GM23248 (cell line): ENCODE results near the gene EHMT1. TPM values are rescaled to one million over a fixed set of nuclear protein-coding genes. Genes with fewer than 3 reads are reported as not detected.

Experiments used
- DNase-seq: peaks from one replicate; pipeline ENCODE4 v3.0.0-alpha.2; 2015
- H2AFZ ChIP-seq: fragments of 200-600 bp; sonication (generic); 2 replicates; pipeline ENCODE4 v1.6.1; 2016; ENCODE audit warnings: antibody characterized with exemption
- H3F3A ChIP-seq: fragments of 200-600 bp; sonication (generic); 2 replicates; pipeline ENCODE4 v1.6.1; 2016; ENCODE audit warnings: mild to moderate bottlenecking, antibody characterized with exemption, mixed run types; ENCODE audit not compliant: insufficient read depth
- H3K27ac ChIP-seq: fragments of 200-600 bp; sonication (generic); 2 replicates; pipeline ENCODE4 v1.5.1; 2016; ENCODE audit warnings: mild to moderate bottlenecking
- H3K27me3 ChIP-seq: fragments of 200-600 bp; sonication (generic); replicated peaks from 2 replicates; pipeline ENCODE4 v1.6.1; 2016; ENCODE audit warnings: mild to moderate bottlenecking; ENCODE audit not compliant: insufficient read depth
- H3K36me3 ChIP-seq: fragments of 200-600 bp; sonication (generic); 2 replicates; pipeline ENCODE4 v1.6.1; 2016; ENCODE audit warnings: low read depth, mild to moderate bottlenecking
- H3K4me1 ChIP-seq: fragments of 200-600 bp; sonication (generic); 2 replicates; pipeline ENCODE4 v1.6.1; 2016; ENCODE audit warnings: mild to moderate bottlenecking; ENCODE audit not compliant: insufficient read depth
- H3K4me2 ChIP-seq: fragments of 200-600 bp; sonication (generic); one replicate; pipeline ENCODE4 v1.6.1; 2016; ENCODE audit warnings: mild to moderate bottlenecking; ENCODE audit not compliant: unreplicated experiment
- H3K4me3 ChIP-seq: fragments of 200-600 bp; sonication (generic); 2 replicates; pipeline ENCODE4 v1.5.1; 2016; ENCODE audit warnings: mild to moderate bottlenecking
- H3K79me2 ChIP-seq: fragments of 200-600 bp; sonication (generic); 2 replicates; pipeline ENCODE4 v1.6.1; 2016; ENCODE audit warnings: mild to moderate bottlenecking; ENCODE audit not compliant: insufficient read depth
- H3K9ac ChIP-seq: fragments of 200-600 bp; sonication (generic); 2 replicates; pipeline ENCODE4 v1.6.1; 2016; ENCODE audit warnings: mild to moderate bottlenecking
- H3K9me2 ChIP-seq: fragments of 200-600 bp; sonication (generic); 2 replicates; pipeline ENCODE4 v1.6.1; 2016; ENCODE audit warnings: mixed run types, mild to moderate bottlenecking, moderate library complexity; ENCODE audit not compliant: insufficient read depth
- H3K9me3 ChIP-seq: fragments of 200-600 bp; sonication (generic); one replicate; pipeline ENCODE4 v1.6.1; 2017; ENCODE audit warnings: low read depth
- H4K20me1 ChIP-seq: fragments of 200-600 bp; sonication (generic); 2 replicates; pipeline ENCODE4 v1.6.0; 2016; ENCODE audit not compliant: insufficient read depth
- EZH2 ChIP-seq: fragments of 200-600 bp; sonication (generic); IDR thresholded peaks from 2 replicates; pipeline ENCODE4 v1.6.1; 2018; ENCODE audit warnings: antibody characterized with exemption, mild to moderate bottlenecking; ENCODE audit not compliant: insufficient read depth, poor library complexity, severe bottlenecking
- EZH2phosphoT487 ChIP-seq: fragments of 200-600 bp; sonication (generic); IDR thresholded peaks from 2 replicates; pipeline ENCODE4 v1.6.1; 2018; ENCODE audit warnings: antibody characterized with exemption, moderate library complexity, mild to moderate bottlenecking, low read depth; ENCODE audit not compliant: insufficient read depth
- WGBS, 2 experiments: methylation state at CpG; one replicate each; pipeline ENCODE4 v1.1.6; 2015 to 2017; ENCODE audit warnings: low lambda C conversion rate in 2 of 2, low coverage in 1 of 2; ENCODE audit errors: missing lambda C conversion rate in 2 of 2; 5-methylcytosine and 5-hydroxymethylcytosine counted together
- in situ Hi-C: fragments of 300-500 bp; cut with MboI; formaldehyde crosslinking; loops from 2 replicates; pipeline ENCODE4 v1.15.0; 2020
- polyA plus RNA-seq: library from polyadenylated mRNA; unstranded; fragments of >200 nt; fragmentation: Nextera tagmentation; extraction: Ambion mirVana; gene quantifications from 2 replicates; pipeline ENCODE4 v1.2.1, GENCODE V29; 2016
- total RNA-seq: library from RNA; depleted of rRNA; stranded (reverse); fragments of >200 nt; shearing (Covaris generic); gene quantifications from 2 replicates; pipeline ENCODE4 v1.2.3, GENCODE V29; 2014

The EHMT1 gene
- total and polyA plus RNA-seq, 2 experiments from 2014 or later = 26.8 to 31.0 TPM

- in situ Hi-C loops = no loop called here
- WGBS, 2 experiments = 84 to 85% methylated on average over 24 of the region's 24 CpGs
- H3K4me3 ChIP-seq = no peak overlapping the region
- H3K36me3 ChIP-seq = peaks cover 19% of the 10 kb centered on the region; the same call in 1 of the 2 replicates
- no peaks in the 10 kb centered on the region for H4K20me1 ChIP-seq
- no peaks in the 10 kb centered on the region for H3K9me2 ChIP-seq
- H3K27me3 ChIP-seq = no peaks in the 10 kb centered on the region
- no peaks in the 10 kb centered on the region for H3K9me3 ChIP-seq
- peaks cover 7% of the 10 kb centered on the region for H3K79me2 ChIP-seq
- no peak overlapping the region for H3K9ac ChIP-seq
- DNase-seq = no peak
- no peak overlapping the region for H2AFZ ChIP-seq
- no peak overlapping the region for H3K27ac ChIP-seq
- no peaks in the 10 kb centered on the region for H3F3A ChIP-seq
- H3K4me1 ChIP-seq = peaks cover 12% of the 10 kb centered on the region
- TF ChIP-seq EZH2 = no peak
- no peak for TF ChIP-seq EZH2phosphoT487
- no peak overlapping the region for H3K4me2 ChIP-seq
These were observed 141.0 kb downstream of the EHMT1 start for GRCh38 chr9:137759649-137760321.

GRCh38 chr9:137760426-137760825, 141.6 kb downstream of the EHMT1 start:
- DNase-seq = peak; percentile 51
- Histone ChIP-seq H3K4me1 (peaks cover 12% of the 10 kb centered on the region), H3K27ac (no peak overlapping the region), H3K9me3 (no peaks in the 10 kb centered on the region), H3F3A (no peaks in the 10 kb centered on the region), H3K9me2 (no peaks in the 10 kb centered on the region), H3K4me3 (no peak overlapping the region), H4K20me1 (no peaks in the 10 kb centered on the region), H2AFZ (no peak overlapping the region), H3K4me2 (no peak overlapping the region), H3K36me3 (peaks cover 20% of the 10 kb centered on the region; the same call in 1 of the 2 replicates), H3K27me3 (no peaks in the 10 kb centered on the region), H3K79me2 (peaks cover 7% of the 10 kb centered on the region), H3K9ac (no peak overlapping the region)
- in situ Hi-C loops = no loop called here
- no peak for TF ChIP-seq EZH2
- TF ChIP-seq EZH2phosphoT487 = no peak
- 76 to 84% methylated on average over 12 of the region's 12 CpGs for WGBS, 2 experiments

- Histone ChIP-seq H3K36me3 (peaks cover 20% of the 10 kb centered on the region; the same call in 1 of the 2 replicates), H3K9ac (no peak overlapping the region), H3K27ac (no peak overlapping the region), H3K4me1 (peaks cover 12% of the 10 kb centered on the region), H3K4me2 (no peak overlapping the region), H3F3A (no peaks in the 10 kb centered on the region), H3K79me2 (peaks cover 7% of the 10 kb centered on the region; the same call in 1 of the 2 replicates), H3K9me2 (no peaks in the 10 kb centered on the region), H2AFZ (no peak overlapping the region), H3K27me3 (no peaks in the 10 kb centered on the region), H3K9me3 (no peaks in the 10 kb centered on the region), H4K20me1 (no peaks in the 10 kb centered on the region), H3K4me3 (no peak overlapping the region)
- in situ Hi-C loops = no loop called here
- DNase-seq = no peak
- TF ChIP-seq EZH2 (no peak), EZH2phosphoT487 (no peak)
- 73 to 75% methylated on average over 7 of the region's 7 CpGs for WGBS, 2 experiments
These were observed 142.2 kb downstream of the EHMT1 start for GRCh38 chr9:137761032-137761431.

GRCh38 chr9:137761793-137762192, 143.0 kb downstream of the EHMT1 start:
- no peak overlapping the region for H3K4me2 ChIP-seq
- in situ Hi-C loops = no loop called here
- no peak overlapping the region for H2AFZ ChIP-seq
- peaks cover 12% of the 10 kb centered on the region for H3K4me1 ChIP-seq
- no peaks in the 10 kb centered on the region for H3K27me3 ChIP-seq
- DNase-seq = no peak
- no peaks in the 10 kb centered on the region for H3K9me2 ChIP-seq
- no peak overlapping the region for H3K27ac ChIP-seq
- no peak overlapping the region for H3K4me3 ChIP-seq
- no peaks in the 10 kb centered on the region for H3F3A ChIP-seq
- no peak for TF ChIP-seq EZH2phosphoT487
- no peak for TF ChIP-seq EZH2
- peaks cover 11% of the 10 kb centered on the region; the same call in 1 of the 2 replicates for H3K79me2 ChIP-seq
- H3K36me3 ChIP-seq = peaks cover 20% of the 10 kb centered on the region; the same call in 1 of the 2 replicates
- no peaks in the 10 kb centered on the region for H4K20me1 ChIP-seq
- no peaks in the 10 kb centered on the region for H3K9me3 ChIP-seq
- WGBS, 2 experiments = 94 to 95% methylated on average over 9 of the region's 9 CpGs
- no peak overlapping the region for H3K9ac ChIP-seq
